GM12878 (cell line): ENCODE measurements around the gene TFCP2. TPM values are rescaled to one million over a fixed set of nuclear protein-coding genes. Genes with fewer than 3 reads are reported as not detected.

Experiments
- ATAC-seq: fragments of 200-7000 bp; cut with Tn5 transposase; 3 replicates; pipeline ENCODE4 v1.9.1; 2020; ENCODE audit warnings: mild to moderate bottlenecking, moderate library complexity
- BruUV-seq: library from RNA; stranded (reverse); fragments of 400-500 nt; replicated peaks from 2 replicates; lab custom pipeline; 2021; lab: Mats Ljungman, UMichigan
- CTCF ChIA-PET: fragments of 300-600 bp; sonication (Branson Sonifier 250); formaldehyde crosslinking; extraction: SDS; loops from one replicate; lab custom pipeline; 2021; ENCODE audit warnings: inconsistent platforms; lab: Yijun Ruan, JAX
- POLR2A ChIA-PET: fragments of 350-600 bp; formaldehyde crosslinking; extraction: SDS; loops from one replicate; lab custom pipeline; 2021; ENCODE audit warnings: inconsistent platforms; lab: Charles Lee
- RAD21 ChIA-PET: fragments of 300-600 bp; sonication (Branson Sonifier 250); formaldehyde crosslinking; loops from one replicate; lab custom pipeline; 2023; ENCODE audit warnings: antibody characterized with exemption; ENCODE audit not compliant: unreplicated experiment; lab: Charles Lee
- SMC1A ChIA-PET: fragments of 300-600 bp; sonication (Branson Sonifier 250); formaldehyde crosslinking; loops from one replicate; lab custom pipeline; 2023; ENCODE audit not compliant: unreplicated experiment, uncharacterized antibody; lab: Charles Lee
- DNase-seq: peaks from one replicate; pipeline ENCODE4 v3.0.0-alpha.2; 2011; ENCODE audit warnings: low read depth, low spot score
- FAIRE-seq: peaks from 3 replicates; lab custom pipeline; 2011; peaks lifted over from hg19 to GRCh38; lab: Jason Lieb, UNC
- H2AFZ ChIP-seq: 2 replicates; pipeline ENCODE4 v1.6.0; 2011; ENCODE audit warnings: low read depth, low read length, control low read depth; ENCODE audit not compliant: control insufficient read depth
- H3K27ac ChIP-seq: 2 replicates; pipeline ENCODE4 v1.5.1; 2011; ENCODE audit warnings: control low read depth; ENCODE audit not compliant: control insufficient read depth, insufficient read depth
- H3K27me3 ChIP-seq, 2 experiments: replicated peaks in 1 of 2; 2 replicates each; pipeline versions ENCODE4 v1.6.0 to v1.6.1; 2011; ENCODE audit warnings: low read length in 1 of 2; ENCODE audit not compliant: control insufficient read depth in 2 of 2, insufficient read depth in 2 of 2
- H3K36me3 ChIP-seq, 2 experiments: 2 replicates each; pipeline ENCODE4 v1.5.1; 2011; ENCODE audit warnings: low read length in 1 of 2; ENCODE audit not compliant: control insufficient read depth in 2 of 2, insufficient read depth in 2 of 2
- H3K4me1 ChIP-seq: 2 replicates; pipeline ENCODE4 v1.6.1; 2011; ENCODE audit warnings: mild to moderate bottlenecking, low read length, moderate library complexity, mixed read lengths; ENCODE audit not compliant: control insufficient read depth, insufficient read depth
- H3K4me2 ChIP-seq: 2 replicates; pipeline ENCODE4 v1.6.0; 2011; ENCODE audit warnings: control low read depth; ENCODE audit not compliant: control insufficient read depth, insufficient read depth
- H3K4me3 ChIP-seq: fragments of 200-600 bp; sonication (generic); 2 replicates; pipeline ENCODE4 v1.5.1; 2016
- H3K79me2 ChIP-seq: 2 replicates; pipeline ENCODE4 v1.6.0; 2011; ENCODE audit warnings: low read length; ENCODE audit not compliant: control insufficient read depth, insufficient read depth
- H3K9ac ChIP-seq: 2 replicates; pipeline ENCODE4 v1.8.0; 2011; ENCODE audit warnings: low read length, control low read depth, mixed read lengths; ENCODE audit not compliant: control insufficient read depth, insufficient read depth
- H3K9me3 ChIP-seq: replicated peaks from 3 replicates; pipeline ENCODE4 v1.5.1; 2011; ENCODE audit warnings: mild to moderate bottlenecking, low read length; ENCODE audit not compliant: control insufficient read depth, insufficient read depth
- H4K20me1 ChIP-seq: 2 replicates; pipeline ENCODE4 v1.6.0; 2011; ENCODE audit not compliant: control insufficient read depth, insufficient read depth
- CBFB ChIP-seq: IDR thresholded peaks from 2 replicates; pipeline ENCODE4 v1.6.1; 2016; ENCODE audit warnings: antibody characterized with exemption, low read depth
- GABPA ChIP-seq: IDR thresholded peaks from 2 replicates; pipeline ENCODE4 v1.6.1; 2014; ENCODE audit warnings: antibody characterized with exemption, low read depth, mild to moderate bottlenecking, inconsistent platforms
- KAT2A ChIP-seq: conservative IDR thresholded peaks from 2 replicates; pipeline ENCODE4 v1.6.1; 2011; ENCODE audit warnings: low read depth, low read length; ENCODE audit not compliant: control insufficient read depth
- MXI1 ChIP-seq: fragments of 150-350 bp; IDR thresholded peaks from 2 replicates; pipeline ENCODE4 v1.6.1; 2011; ENCODE audit warnings: low read depth, mild to moderate bottlenecking, inconsistent platforms, low read length, improper control_type of control experiment
- NFIC ChIP-seq: IDR thresholded peaks from 2 replicates; pipeline ENCODE4 v1.6.1; 2012; ENCODE audit warnings: low read depth, mild to moderate bottlenecking, inconsistent platforms, low read length, moderate library complexity
- POU2F2 ChIP-seq: IDR thresholded peaks from 3 replicates; pipeline ENCODE4 v1.6.1; 2011; ENCODE audit warnings: low read depth, mild to moderate bottlenecking, low read length, borderline replicate concordance
- RCOR1 ChIP-seq: conservative IDR thresholded peaks from 2 replicates; pipeline ENCODE4 v1.6.1; 2012; ENCODE audit warnings: low read depth, low read length, improper control_type of control experiment
- SIN3A ChIP-seq: IDR thresholded peaks from 2 replicates; pipeline ENCODE4 v1.6.1; 2012; ENCODE audit warnings: low read depth, low read length, improper control_type of control experiment
- SREBF1 ChIP-seq: IDR thresholded peaks from 2 replicates; pipeline ENCODE4 v1.6.1; 2012; ENCODE audit warnings: mild to moderate bottlenecking, low read length
- ZBED1 ChIP-seq: IDR thresholded peaks from 2 replicates; pipeline ENCODE4 v1.6.1; 2016; ENCODE audit warnings: borderline replicate concordance
- ZSCAN29 ChIP-seq: fragments of 450-650 bp; IDR thresholded peaks from 2 replicates; pipeline ENCODE4 v1.6.1; 2017; ENCODE audit warnings: mild to moderate bottlenecking, moderate library complexity
- WGBS: methylation state at CpG from one replicate; pipeline ENCODE4 v1.1.6; 2016; ENCODE audit warnings: low lambda C conversion rate; ENCODE audit not compliant: insufficient replicate concordance, insufficient coverage; ENCODE audit errors: missing lambda C conversion rate; 5-methylcytosine and 5-hydroxymethylcytosine counted together
- in situ Hi-C: fragments of 300-500 bp; cut with MboI; formaldehyde crosslinking; loops from 9 replicates; pipeline ENCODE4 v1.14.3; 2018; ENCODE audit warnings: mixed read lengths
- intact Hi-C: fragments of 100-400 bp; cut with micrococcal nuclease; formaldehyde crosslinking; loops from one replicate; pipeline ENCODE4 v1.14.2; 2022; ENCODE audit not compliant: unreplicated experiment
- polyA plus RNA-seq, 11 experiments: library from polyadenylated mRNA; depleted of rRNA in 4 of 11; unstranded in 6 of 11; stranded (reverse) in 5 of 11; fragments of >200 nt; fragmentation: Nextera tagmentation in 4 of 11; fragmentation: Illumina TruSeq in 1 of 11; extraction: Ambion mirVana in 4 of 11; extraction: Trizol in 1 of 11; gene quantifications; 1 replicate in 1 of 11; 2 replicates in 10 of 11; pipeline versions ENCODE4 v1.2.1 to v1.2.3, GENCODE V29; 2011 to 2016; ENCODE audit warnings: inconsistent platforms in 2 of 11, missing spikeins in 2 of 11, low read depth in 1 of 11
- total RNA-seq, 4 experiments: library from RNA; depleted of rRNA in 3 of 4; stranded (reverse); fragments of >200 nt in 3 of 4; fragmentation: Illumina TruSeq in 1 of 4; extraction: Trizol in 1 of 4; gene quantifications; 2 replicates each; pipeline versions ENCODE4 v1.2.1 to v1.2.3, GENCODE V29; 2013 to 2021
- TF ChIP-seq, protein P1 (sequence below): fragments of 450-650 bp; IDR thresholded peaks from 2 replicates; pipeline ENCODE4 v1.6.1; 2017; ENCODE audit warnings: mild to moderate bottlenecking, moderate library complexity
- TF ChIP-seq, protein P2 (sequence below): fragments of 150-350 bp; IDR thresholded peaks from 2 replicates; pipeline ENCODE4 v1.6.1; 2016; ENCODE audit warnings: low read depth, low read length

The TFCP2 gene
- total and polyA plus RNA-seq, 10 of the 15 experiments (the other 5 are each of a cell fraction or from before 2014, with no cell fraction given): 5.8 to 29.7 (median 14.2) TPM

DNA sequence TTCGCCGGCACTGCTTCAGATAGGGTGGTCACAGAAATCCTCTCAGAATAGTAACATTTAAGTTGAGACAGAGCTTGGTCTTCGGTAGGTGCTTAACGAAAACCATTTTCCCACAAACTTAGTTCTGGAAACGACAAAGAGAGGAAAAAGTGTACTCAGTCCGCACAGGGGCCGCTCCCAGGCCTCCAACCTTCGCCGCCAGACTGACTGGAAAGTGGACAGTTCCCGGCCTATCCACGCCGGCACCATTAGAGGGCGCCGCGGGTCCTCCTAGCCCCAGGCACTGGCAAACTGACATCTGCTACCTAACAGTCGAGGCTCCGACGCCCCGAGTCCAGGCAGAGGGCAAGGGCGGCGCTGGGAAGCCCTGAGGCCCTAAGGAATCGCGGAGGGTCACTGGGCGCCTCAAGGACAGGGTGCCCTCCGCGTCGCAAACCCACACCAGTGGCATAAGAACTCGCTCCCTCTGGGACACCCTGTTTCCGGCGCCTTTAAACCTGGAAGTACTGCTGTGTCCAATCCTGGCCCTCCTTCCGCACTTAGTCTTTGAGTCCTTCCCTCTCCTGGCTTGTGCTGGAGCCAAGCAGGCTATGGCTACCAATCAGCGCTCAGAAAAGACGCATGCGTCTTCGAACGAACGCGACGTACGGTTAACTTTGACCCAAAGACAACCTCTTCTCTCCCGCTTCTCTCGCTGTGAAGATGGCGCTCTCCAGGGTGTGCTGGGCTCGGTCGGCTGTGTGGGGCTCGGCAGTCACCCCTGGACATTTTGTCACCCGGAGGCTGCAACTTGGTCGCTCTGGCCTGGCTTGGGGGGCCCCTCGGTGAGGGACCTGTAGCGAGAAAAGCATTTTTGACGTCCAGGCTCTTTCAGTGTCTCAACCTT lies 125.0 kb downstream of the TFCP2 start, which contains the start of gene LETMD1:
TSS of gene LETMD1 (plus strand) at position 673 of the 886 bp plus-strand sequence. CDS start at position 703, 30 bp downstream.
- DNase-seq (peak; percentile 98), ATAC-seq (peak; percentile 98), FAIRE-seq (peak; percentile 97)
- intact Hi-C loops (loop anchor here (2.0 to 5.0 kb wide), 4 partner anchors 35 to 293 kb away; partner anchors contain the start of genes CSRNP2 and DAZAP2), in situ Hi-C loops (loop anchor here (5.0 kb wide), 1 partner anchor 294 kb away; no protein-coding TSS in a partner anchor)
- TSS peak; percentile 97 for BruUV-seq
- Histone ChIP-seq H2AFZ (peak within 1 kb of the TSS; percentile 94), H3K9ac (peak within 1 kb of the TSS; percentile 99), H3K36me3 (peaks cover 0 to 6% of the 10 kb centered on the region in 2 experiments; a peak in 2 of 4 replicates), H3K4me3 (peak within 1 kb of the TSS; percentile 94), H3K9me3 (no peaks in the 10 kb centered on the region), H3K4me1 (peaks cover 6% of the 10 kb centered on the region), H3K27me3 (no peaks in the 10 kb centered on the region), H3K79me2 (peaks cover 25% of the 10 kb centered on the region), H3K27ac (peak within 1 kb of the TSS; percentile 96), H3K4me2 (peak within 1 kb of the TSS; percentile 88), H4K20me1 (no peaks in the 10 kb centered on the region)
- ChIA-PET RAD21 (interaction anchor here (1.3 to 4.2 kb wide), 5 partner anchors 61 to 293 kb away, joined by 4 to 26 read pairs (median 5); no protein-coding TSS in a partner anchor), SMC1A (interaction anchor here (0.6 to 1.8 kb wide), 12 partner anchors 12 to 321 kb away, joined by 3 to 9 read pairs (median 3); partner anchors contain the start of gene CSRNP2), CTCF (interaction anchor here (0.6 to 6.1 kb wide), 15 partner anchors 16 to 294 kb away, joined by 3 to 61 read pairs (median 4); partner anchors contain the start of genes POU6F1 and SLC11A2), POLR2A (interaction anchor here (0.6 to 1.6 kb wide), 6 partner anchors 22 to 294 kb away, joined by 3 to 7 read pairs (median 3); partner anchors contain the start of genes DAZAP2, POU6F1 and SLC11A2)
- WGBS: 2% methylated on average over 51 of the region's 51 CpGs
- TF ChIP-seq KAT2A: no peak
- TF ChIP-seq, protein P1, sequence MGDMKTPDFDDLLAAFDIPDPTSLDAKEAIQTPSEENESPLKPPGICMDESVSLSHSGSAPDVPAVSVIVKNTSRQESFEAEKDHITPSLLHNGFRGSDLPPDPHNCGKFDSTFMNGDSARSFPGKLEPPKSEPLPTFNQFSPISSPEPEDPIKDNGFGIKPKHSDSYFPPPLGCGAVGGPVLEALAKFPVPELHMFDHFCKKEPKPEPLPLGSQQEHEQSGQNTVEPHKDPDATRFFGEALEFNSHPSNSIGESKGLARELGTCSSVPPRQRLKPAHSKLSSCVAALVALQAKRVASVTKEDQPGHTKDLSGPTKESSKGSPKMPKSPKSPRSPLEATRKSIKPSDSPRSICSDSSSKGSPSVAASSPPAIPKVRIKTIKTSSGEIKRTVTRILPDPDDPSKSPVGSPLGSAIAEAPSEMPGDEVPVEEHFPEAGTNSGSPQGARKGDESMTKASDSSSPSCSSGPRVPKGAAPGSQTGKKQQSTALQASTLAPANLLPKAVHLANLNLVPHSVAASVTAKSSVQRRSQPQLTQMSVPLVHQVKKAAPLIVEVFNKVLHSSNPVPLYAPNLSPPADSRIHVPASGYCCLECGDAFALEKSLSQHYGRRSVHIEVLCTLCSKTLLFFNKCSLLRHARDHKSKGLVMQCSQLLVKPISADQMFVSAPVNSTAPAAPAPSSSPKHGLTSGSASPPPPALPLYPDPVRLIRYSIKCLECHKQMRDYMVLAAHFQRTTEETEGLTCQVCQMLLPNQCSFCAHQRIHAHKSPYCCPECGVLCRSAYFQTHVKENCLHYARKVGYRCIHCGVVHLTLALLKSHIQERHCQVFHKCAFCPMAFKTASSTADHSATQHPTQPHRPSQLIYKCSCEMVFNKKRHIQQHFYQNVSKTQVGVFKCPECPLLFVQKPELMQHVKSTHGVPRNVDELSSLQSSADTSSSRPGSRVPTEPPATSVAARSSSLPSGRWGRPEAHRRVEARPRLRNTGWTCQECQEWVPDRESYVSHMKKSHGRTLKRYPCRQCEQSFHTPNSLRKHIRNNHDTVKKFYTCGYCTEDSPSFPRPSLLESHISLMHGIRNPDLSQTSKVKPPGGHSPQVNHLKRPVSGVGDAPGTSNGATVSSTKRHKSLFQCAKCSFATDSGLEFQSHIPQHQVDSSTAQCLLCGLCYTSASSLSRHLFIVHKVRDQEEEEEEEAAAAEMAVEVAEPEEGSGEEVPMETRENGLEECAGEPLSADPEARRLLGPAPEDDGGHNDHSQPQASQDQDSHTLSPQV: no peak
- peak; percentile 85 for TF ChIP-seq GABPA
- peak; percentile 45; the same call in 2 of the 3 replicates for TF ChIP-seq POU2F2
- TF ChIP-seq SREBF1: no peak
- TF ChIP-seq RCOR1: no peak
- TF ChIP-seq MXI1: peak; percentile 47
- TF ChIP-seq CBFB: peak; percentile 62; the same call in 1 of the 2 replicates
- TF ChIP-seq, protein P2, sequence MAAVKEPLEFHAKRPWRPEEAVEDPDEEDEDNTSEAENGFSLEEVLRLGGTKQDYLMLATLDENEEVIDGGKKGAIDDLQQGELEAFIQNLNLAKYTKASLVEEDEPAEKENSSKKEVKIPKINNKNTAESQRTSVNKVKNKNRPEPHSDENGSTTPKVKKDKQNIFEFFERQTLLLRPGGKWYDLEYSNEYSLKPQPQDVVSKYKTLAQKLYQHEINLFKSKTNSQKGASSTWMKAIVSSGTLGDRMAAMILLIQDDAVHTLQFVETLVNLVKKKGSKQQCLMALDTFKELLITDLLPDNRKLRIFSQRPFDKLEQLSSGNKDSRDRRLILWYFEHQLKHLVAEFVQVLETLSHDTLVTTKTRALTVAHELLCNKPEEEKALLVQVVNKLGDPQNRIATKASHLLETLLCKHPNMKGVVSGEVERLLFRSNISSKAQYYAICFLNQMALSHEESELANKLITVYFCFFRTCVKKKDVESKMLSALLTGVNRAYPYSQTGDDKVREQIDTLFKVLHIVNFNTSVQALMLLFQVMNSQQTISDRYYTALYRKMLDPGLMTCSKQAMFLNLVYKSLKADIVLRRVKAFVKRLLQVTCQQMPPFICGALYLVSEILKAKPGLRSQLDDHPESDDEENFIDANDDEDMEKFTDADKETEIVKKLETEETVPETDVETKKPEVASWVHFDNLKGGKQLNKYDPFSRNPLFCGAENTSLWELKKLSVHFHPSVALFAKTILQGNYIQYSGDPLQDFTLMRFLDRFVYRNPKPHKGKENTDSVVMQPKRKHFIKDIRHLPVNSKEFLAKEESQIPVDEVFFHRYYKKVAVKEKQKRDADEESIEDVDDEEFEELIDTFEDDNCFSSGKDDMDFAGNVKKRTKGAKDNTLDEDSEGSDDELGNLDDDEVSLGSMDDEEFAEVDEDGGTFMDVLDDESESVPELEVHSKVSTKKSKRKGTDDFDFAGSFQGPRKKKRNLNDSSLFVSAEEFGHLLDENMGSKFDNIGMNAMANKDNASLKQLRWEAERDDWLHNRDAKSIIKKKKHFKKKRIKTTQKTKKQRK: no peak
- TF ChIP-seq ZBED1: no peak
- no peak for TF ChIP-seq NFIC
- TF ChIP-seq SIN3A: peak; percentile 90
- TF ChIP-seq ZSCAN29: no peak
